ENCODE measurements around the gene MRPL20.
A peak's percentile ranks its signal among the peaks of the same experiment; 100 is the strongest.
"Not testable (repeated sequence)": the region's sequence is repeated elsewhere in the genome, so short reads cannot be mapped to it uniquely, and the experiment has no call there.

Gene MRPL20

DNA sequence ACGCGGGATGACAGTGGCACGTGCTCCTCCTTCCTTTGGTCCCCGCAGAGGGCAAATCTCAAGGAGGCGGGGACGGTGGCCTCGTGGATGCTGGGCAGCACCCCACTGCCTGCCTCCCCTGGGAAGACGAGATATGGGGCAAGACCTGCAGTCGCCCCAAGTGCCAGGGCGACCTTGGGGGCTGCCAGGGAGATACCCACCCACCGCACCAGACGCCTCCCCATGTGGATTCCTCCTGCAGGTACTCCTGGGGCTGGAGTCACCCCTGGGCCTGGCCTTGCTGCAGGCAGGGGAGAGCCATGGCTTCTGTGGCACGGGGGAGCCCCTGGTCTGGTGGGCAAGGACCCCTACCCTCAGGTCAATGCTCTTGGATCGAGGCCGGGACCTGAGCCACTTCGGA, 26.2 kb downstream of the MRPL20 start:
- no peak for DNase-seq

GRCh38 chr1:1377540-1378205, 29.4 kb downstream of the MRPL20 start:
- DNase-seq, result no peak

GRCh38 chr1:1376551-1377226, 30.4 kb downstream of the MRPL20 start:
- no peak for DNase-seq

DNA sequence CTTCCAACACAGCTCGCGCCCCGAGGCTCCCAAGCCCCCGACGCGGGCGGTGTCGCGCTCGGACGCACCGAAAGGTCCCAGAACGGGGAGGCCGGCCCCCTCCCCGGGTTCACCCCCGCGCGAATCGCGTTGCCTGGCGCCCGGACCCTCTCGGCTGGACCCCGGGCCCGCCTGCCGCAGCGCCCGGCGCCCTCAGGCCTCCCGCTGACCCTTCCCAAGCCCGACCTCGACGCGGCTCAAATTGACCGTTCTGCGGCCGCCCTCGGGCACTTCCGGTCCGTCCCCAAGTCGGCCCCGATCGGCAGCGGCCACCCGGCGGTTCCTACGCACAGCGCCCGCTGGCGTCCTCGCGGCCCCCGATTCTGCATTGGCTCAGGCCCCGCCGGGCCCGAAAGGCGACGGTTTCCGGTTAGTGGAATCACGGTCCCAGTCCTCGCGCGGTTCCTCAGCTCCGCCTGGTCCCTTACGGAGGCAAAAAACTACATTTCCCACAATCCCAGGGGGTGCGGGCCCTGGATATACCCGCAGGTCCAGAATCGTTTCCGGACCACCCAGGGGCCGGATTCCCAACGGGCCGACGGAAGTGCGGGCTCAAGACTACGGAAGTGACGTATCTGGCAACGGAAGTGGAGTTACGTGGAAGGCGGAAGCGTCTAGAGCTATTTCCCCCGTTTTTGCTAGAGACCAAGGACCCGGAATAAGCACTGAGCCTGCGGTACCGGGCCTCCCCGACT, 32.0 kb downstream of the MRPL20 start, which contains the start of gene AURKAIP1:
TSS of gene AURKAIP1 (minus strand) at position 279 of the 734 bp plus-strand sequence. CDS start 451 bp downstream, outside the sequence.
- peak; percentile 100 for DNase-seq

DNA sequence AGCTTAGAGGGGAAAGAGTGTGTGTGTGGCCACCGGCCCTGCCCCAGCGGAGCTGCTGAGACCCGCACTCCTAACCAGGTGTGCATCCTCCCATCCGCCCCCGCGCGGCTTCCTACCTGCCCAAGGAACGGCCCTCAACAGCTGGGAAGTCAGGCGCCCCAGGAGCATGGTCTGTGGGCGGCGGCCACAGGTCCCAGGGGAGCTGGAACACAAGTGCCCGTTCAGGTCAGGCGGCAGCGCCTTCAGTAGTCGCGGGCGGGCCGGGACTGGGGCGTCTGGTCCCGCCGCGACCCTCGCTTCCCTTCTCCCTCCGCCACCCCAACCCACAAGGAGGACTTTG, 32.5 kb downstream of the MRPL20 start:
- no peak for DNase-seq

DNA sequence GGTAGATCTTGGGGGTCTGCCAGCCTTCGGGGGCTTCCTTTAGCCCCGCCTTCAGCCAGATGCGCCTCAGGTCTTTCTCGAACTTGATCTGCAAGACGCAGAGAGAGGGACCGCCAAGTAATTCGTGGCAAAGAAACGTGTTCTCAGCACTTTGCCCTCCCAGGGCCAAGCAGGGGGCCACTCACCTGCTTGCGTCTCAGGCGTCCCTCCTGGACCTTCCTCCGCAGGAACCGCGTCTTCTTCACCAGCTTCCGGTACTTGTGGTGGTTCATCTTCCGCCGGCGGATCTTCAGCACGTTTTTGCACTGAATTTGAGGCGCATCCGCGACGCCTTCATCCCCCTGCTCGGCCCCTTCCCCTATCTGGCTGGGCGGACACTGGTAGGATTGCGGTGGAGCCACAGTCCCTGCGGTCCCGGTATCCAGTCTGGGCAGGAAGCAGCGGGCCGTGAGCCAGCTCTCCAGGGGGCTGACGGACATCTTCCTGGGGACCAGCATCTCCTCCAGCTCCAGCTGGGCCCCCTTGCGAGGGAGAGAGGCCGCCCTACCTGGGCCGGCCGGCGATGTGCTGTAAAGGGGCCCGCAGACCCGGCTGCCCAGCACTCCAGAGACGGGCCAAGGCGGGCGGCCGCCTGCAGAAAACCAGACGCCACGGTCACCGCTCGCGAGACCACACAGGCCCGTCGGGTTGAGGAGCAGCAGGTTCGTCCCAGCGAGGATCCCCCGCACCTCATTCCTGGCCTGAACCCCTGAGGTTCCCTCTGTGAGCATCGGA, 33.1 kb downstream of the MRPL20 start:
- no peak for DNase-seq

DNA sequence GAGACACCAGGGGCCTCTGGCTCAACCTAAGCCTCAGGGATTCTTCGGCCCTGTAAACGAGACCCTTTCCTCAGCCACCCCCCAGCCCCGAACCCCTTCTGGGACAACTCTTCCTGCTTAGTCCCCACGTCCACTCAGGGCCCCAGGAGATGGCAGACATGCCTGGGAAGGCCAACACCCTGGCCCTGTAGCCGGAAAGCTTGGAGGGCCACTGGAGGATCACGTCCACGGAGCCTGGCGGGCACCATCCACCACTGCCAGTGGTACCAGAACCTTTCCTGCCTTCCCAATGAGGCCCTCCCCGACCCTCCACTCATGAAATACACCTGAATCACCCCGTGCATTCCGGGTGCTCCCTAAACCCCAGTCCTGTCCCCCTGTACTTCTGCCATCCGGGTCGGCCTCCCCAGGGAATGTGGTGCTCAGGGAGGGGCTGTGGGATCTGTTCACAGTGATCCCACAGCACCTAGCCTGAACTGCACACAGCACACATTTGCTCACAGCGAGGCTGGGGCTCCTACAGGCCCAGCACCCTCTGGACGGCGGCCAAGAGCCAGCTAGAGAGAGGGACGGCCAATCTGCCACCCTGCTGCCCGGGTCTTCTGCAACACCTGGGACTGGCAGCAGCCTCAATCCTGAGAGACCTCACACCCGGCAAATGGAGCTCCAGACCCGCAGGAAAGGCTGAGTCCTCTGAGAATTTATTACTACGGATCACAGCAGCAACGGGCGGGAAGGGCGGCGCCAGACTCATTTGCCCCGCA, 33.9 kb downstream of the MRPL20 start:
- no peak for DNase-seq

GRCh38 chr1:1371746-1372711, 35.1 kb downstream of the MRPL20 start:
- DNase-seq, result no peak

DNA sequence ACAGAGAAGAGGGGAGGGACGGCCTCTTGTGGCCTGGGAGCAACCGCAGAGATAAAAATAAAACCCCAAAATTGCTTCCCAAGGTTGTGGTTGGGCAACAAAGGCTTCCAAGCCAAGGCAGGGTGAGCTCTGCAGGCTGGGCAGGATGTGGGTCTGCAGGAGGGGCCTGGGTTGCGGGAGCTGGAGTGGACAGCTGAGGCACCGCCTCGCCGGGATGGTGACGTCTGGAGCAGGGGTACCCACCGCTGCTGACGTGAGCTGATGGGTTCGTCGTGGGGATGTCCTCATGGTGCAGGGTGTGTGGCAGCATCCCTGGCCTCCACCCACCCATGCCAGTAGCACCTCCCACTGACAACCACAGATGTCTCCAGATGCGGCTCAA, 35.7 kb downstream of the MRPL20 start:
- DNase-seq, result no peak

DNA sequence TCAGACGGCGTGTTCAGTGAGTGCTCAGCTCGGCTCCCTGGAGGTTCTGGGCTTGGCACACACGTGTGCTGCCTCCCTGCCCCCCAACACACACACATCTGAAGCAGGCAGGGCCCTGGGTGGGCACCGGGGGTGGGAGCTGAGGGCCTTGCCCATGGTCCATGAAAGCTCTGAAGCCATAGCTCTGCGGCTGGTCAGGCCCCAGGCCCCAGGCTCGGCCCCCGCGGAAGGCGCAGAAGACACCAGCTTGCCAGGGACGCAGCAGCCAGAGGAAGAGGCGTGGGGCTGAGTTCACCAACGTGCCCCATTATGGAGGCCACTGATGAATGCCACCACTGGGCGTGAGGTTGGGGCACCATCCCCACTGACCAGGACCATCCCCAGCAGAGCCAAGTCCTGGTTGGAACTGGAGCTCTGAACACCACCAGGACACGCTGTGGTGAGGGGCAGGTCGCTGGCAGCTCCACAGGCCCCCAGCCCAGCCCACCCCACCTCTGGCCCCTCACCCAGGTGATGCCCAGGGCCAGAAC, 36.3 kb downstream of the MRPL20 start:
- no peak for DNase-seq

- DNase-seq, result not testable (repeated sequence)
These were observed 37.0 kb downstream of the MRPL20 start for GRCh38 chr1:1370094-1370493.

GRCh38 chr1:1367315-1367714, 39.8 kb downstream of the MRPL20 start:
- no peak for DNase-seq

DNA sequence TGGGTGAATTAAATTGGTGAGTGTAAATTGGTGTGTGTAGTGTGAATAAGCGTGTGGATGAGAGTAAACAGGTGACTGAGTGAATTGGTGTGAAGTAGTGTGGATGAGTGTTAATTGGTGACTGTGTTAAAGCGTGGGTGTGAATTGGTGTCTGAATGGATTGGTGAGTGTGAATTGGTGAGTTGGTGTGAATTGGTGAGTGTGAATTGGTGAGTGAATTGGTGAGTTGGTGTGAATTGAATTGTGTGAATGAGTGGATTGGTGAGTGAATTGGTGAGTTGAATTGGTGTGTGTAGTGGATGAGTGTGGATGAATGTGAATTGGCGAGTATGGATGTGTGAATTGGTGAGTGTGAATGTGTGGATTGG, 40.4 kb downstream of the MRPL20 start:
- DNase-seq, result no peak

GRCh38 chr1:1365875-1366698, 41.0 kb downstream of the MRPL20 start:
- no peak for DNase-seq

- DNase-seq, result no peak
These were observed 42.8 kb downstream of the MRPL20 start for GRCh38 chr1:1364266-1364665.

- no peak for DNase-seq
These were observed 45.1 kb downstream of the MRPL20 start for GRCh38 chr1:1361982-1362423.

DNA sequence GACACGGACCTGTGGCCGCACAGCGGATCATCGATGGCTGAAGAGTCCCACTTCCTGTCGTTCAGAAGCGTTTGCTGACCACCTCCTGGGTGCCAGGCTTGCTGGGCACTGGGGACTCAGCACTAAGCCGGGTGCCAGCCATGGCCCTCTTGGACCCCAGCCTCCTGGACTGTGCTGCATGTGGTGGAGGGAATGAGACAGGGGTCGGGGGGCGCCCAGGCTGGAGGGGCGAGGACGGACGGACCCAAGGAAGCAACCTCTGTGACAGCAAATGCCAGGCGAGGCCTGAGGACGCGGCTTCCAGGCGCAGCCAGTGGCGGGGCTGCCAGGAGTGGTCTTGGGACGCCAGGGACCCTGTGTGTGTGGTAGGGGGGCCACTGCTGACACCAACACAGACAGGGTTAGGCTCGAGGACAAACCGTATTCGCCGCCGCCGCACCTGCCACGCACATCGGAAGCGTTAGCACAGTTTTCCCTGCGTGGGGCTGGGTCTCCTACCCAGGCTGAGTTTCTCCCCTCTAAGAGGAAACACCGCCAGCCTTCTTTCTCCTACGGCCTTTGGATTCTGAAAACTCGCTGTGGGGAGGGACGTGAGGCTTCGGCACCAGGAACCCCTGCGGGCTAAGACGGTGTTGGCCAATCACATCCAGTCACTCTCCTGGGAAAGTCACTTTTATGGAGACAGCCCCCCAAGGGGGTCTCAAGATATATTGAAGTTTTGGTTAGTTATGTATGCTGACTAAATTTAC, 45.7 kb downstream of the MRPL20 start:
- DNase-seq, result no peak

- no peak for DNase-seq
These were observed 46.5 kb downstream of the MRPL20 start for GRCh38 chr1:1360506-1361169.
